PFSK-1 (cell line): Measurements from ENCODE around the gene CHCT1.

ENCODE experiments used
- FOXP2 ChIP-seq: optimal IDR thresholded peaks from 2 replicates; pipeline ENCODE3; 2011; ENCODE audit warnings: borderline replicate concordance, control low read depth, inconsistent platforms; ENCODE audit not compliant: insufficient read depth; ENCODE audit errors: extremely low read length, extremely low read depth
- POLR2AphosphoS5 ChIP-seq: IDR thresholded peaks from 2 replicates; pipeline ENCODE4 v1.6.1; 2012; ENCODE audit warnings: low read depth, mild to moderate bottlenecking, control low read depth, low read length, moderate library complexity
- REST ChIP-seq, 2 experiments: IDR thresholded peaks; 2 replicates each; pipeline versions ENCODE4 v1.6.1 to v1.8.0; 2011 to 2012; ENCODE audit warnings: low read depth in 2 of 2, low read length in 2 of 2, control low read depth in 1 of 2, inconsistent platforms in 1 of 2, mild to moderate bottlenecking in 1 of 2, moderate library complexity in 1 of 2; ENCODE audit not compliant: insufficient read depth in 1 of 2
- SIN3A ChIP-seq: IDR thresholded peaks from 2 replicates; pipeline ENCODE4 v1.6.1; 2012; ENCODE audit warnings: mild to moderate bottlenecking, low read length, moderate library complexity, borderline replicate concordance; ENCODE audit not compliant: insufficient read depth
- TAF1 ChIP-seq: IDR thresholded peaks from 2 replicates; pipeline ENCODE4 v1.6.1; 2012; ENCODE audit warnings: low read length, control low read depth, borderline replicate concordance; ENCODE audit not compliant: insufficient read depth

Gene CHCT1

GRCh38 chr17:60395508-60396065 lies 26.7 kb upstream of the CHCT1 start:
- TF ChIP-seq FOXP2 (no peak), POLR2AphosphoS5 (no peak), SIN3A (no peak), REST (IDR thresholded peaks at IDR 0.05; ENCODE audit: insufficient read depth in 1 of 2, low read depth in 2 of 2, low read length in 2 of 2) (no peak), TAF1 (no peak)

DNA sequence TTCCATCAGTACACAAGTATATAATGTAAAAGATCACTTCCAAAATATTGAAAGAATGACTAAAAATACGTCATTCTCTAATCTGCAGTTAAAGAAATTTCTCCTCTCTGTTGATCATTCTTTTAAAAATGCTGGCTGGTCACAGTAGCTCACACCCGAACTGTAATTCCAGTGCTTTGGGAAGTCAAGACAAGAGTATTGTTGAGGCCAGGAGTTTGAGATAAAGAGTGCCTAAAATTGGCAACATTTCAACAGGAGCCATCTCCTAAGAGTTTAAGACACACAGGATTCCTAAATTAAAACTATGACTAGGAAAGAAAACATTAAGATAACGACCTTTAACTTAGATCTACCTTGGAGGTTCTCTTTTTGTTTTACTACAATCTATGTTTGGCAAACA lies 25.9 kb upstream of the CHCT1 start:
- TF ChIP-seq POLR2AphosphoS5, result no peak
- TF ChIP-seq SIN3A, result no peak
- TF ChIP-seq TAF1, result no peak
- no peak for TF ChIP-seq FOXP2
- no peak for TF ChIP-seq REST (IDR thresholded peaks at IDR 0.05; ENCODE audit: insufficient read depth in 1 of 2, low read depth in 2 of 2, low read length in 2 of 2)

- TF ChIP-seq POLR2AphosphoS5, result no peak
Measured at GRCh38 chr17:60398227-60398959, 23.9 kb upstream of the CHCT1 start.

DNA sequence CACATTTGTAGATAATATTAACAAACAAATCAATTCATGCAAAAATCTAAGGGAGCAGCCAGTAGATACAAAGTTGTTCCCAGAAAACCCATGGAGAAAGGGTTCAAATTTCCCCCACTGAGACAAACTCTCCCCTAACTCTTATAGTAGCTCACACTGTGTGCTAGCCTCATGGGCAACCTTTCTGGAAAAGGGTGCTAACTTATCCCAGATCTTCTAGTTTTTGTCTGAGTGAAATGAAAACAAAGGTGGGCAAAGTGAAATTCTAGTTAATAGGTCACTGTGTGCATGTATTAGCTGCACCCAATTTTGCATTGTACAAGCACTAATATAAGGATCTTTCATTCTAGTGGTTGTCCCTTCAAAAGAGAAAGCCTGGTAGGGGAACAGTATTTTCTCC lies 20.5 kb upstream of the CHCT1 start:
- no peak for TF ChIP-seq REST (IDR thresholded peaks at IDR 0.05; ENCODE audit: insufficient read depth in 1 of 2, low read depth in 2 of 2, low read length in 2 of 2)
- TF ChIP-seq POLR2AphosphoS5, result no peak
- no peak for TF ChIP-seq FOXP2
- no peak for TF ChIP-seq TAF1
- TF ChIP-seq SIN3A, result no peak

- TF ChIP-seq REST (IDR thresholded peaks at IDR 0.05; ENCODE audit: insufficient read depth in 1 of 2, low read depth in 2 of 2, low read length in 2 of 2) (no peak), SIN3A (no peak), FOXP2 (no peak), POLR2AphosphoS5 (no peak), TAF1 (no peak)
Measured at GRCh38 chr17:60403523-60403810, 18.8 kb upstream of the CHCT1 start.
